PC-9 (cell line): Measurements from ENCODE around the gene PPP1R16B. TPM values are rescaled to one million over a fixed set of nuclear protein-coding genes. Genes with fewer than 3 reads are reported as not detected.

Source experiments
- BruUV-seq: library from RNA; stranded (reverse); fragments of 400-500 nt; replicated peaks from 2 replicates; lab custom pipeline; 2021; lab: Mats Ljungman, UMichigan
- CTCF ChIA-PET: fragments of 300-600 bp; sonication (Branson Sonifier 250); formaldehyde crosslinking; loops from one replicate; lab custom pipeline; 2022; ENCODE audit warnings: antibody characterized with exemption; lab: Charles Lee
- POLR2A ChIA-PET: fragments of 300-600 bp; sonication (Branson Sonifier 250); formaldehyde crosslinking; loops from one replicate; lab custom pipeline; 2022; ENCODE audit warnings: antibody characterized with exemption; ENCODE audit not compliant: unreplicated experiment; lab: Charles Lee
- DNase-seq, 2 experiments: peaks; one replicate each; pipeline versions ENCODE4 v3.0.0 to v3.0.0-alpha.2; 2015 to 2022; ENCODE audit warnings: mixed read lengths in 1 of 2
- H2AFZ ChIP-seq: fragments of 200-600 bp; sonication (generic); 2 replicates; pipeline ENCODE4 v1.8.1; 2017; ENCODE audit warnings: antibody characterized with exemption
- H3F3A ChIP-seq: fragments of 200-600 bp; sonication (generic); 2 replicates; pipeline ENCODE4 v1.8.1; 2017; ENCODE audit warnings: antibody characterized with exemption, mild to moderate bottlenecking, low read depth; ENCODE audit not compliant: insufficient read depth
- H3K27ac ChIP-seq: fragments of 200-600 bp; sonication (generic); 2 replicates; pipeline ENCODE4 v1.6.1; 2016; ENCODE audit warnings: mixed run types
- H3K27me3 ChIP-seq: fragments of 200-600 bp; sonication (generic); 2 replicates; pipeline ENCODE4 v1.6.1; 2016; ENCODE audit warnings: low read depth, mixed run types; ENCODE audit not compliant: insufficient read depth
- H3K36me3 ChIP-seq: fragments of 200-600 bp; sonication (generic); 2 replicates; pipeline ENCODE4 v1.6.1; 2016; ENCODE audit warnings: low read depth, mixed run types
- H3K4me1 ChIP-seq: fragments of 200-600 bp; sonication (generic); replicated peaks from 2 replicates; pipeline ENCODE4 v1.6.1; 2016; ENCODE audit warnings: mixed run types; ENCODE audit not compliant: insufficient read depth
- H3K4me2 ChIP-seq: fragments of 200-600 bp; sonication (generic); 2 replicates; pipeline ENCODE4 v1.6.1; 2017; ENCODE audit warnings: mixed run types
- H3K4me3 ChIP-seq: fragments of 200-600 bp; sonication (generic); 2 replicates; pipeline ENCODE4 v1.6.1; 2016; ENCODE audit warnings: mixed run types
- H3K79me2 ChIP-seq: fragments of 200-600 bp; sonication (generic); 2 replicates; pipeline ENCODE4 v1.6.1; 2017; ENCODE audit warnings: low read depth, mixed run types
- H3K9me2 ChIP-seq: fragments of 200-600 bp; sonication (generic); 2 replicates; pipeline ENCODE4 v1.8.1; 2017; ENCODE audit warnings: mild to moderate bottlenecking; ENCODE audit not compliant: insufficient read depth
- H3K9me3 ChIP-seq: fragments of 200-600 bp; sonication (generic); 2 replicates; pipeline ENCODE4 v1.8.1; 2016; ENCODE audit warnings: low read depth; ENCODE audit not compliant: insufficient read depth
- H4K20me1 ChIP-seq: fragments of 200-600 bp; sonication (generic); 2 replicates; pipeline ENCODE4 v1.8.1; 2017; ENCODE audit not compliant: insufficient read depth
- EZH2 ChIP-seq: fragments of 200-600 bp; sonication (generic); IDR thresholded peaks from 2 replicates; pipeline ENCODE4 v1.8.0; 2017; ENCODE audit warnings: antibody characterized with exemption, low read depth
- intact Hi-C: fragments of 100-400 bp; cut with micrococcal nuclease; formaldehyde crosslinking; loops from one replicate; pipeline ENCODE4 v1.10.0; 2022; ENCODE audit not compliant: unreplicated experiment
- total RNA-seq: library from RNA; stranded (reverse); gene quantifications from 2 replicates; pipeline ENCODE4 v1.2.3, GENCODE V29; 2021
- TF ChIP-seq, protein P1 (sequence below): fragments of 200-600 bp; sonication (generic); conservative IDR thresholded peaks from 2 replicates; pipeline ENCODE4 v1.6.1; 2017; ENCODE audit warnings: mixed run types, antibody characterized with exemption, mild to moderate bottlenecking, moderate library complexity

PPP1R16B gene
- total RNA-seq, 1 experiment from 2014 or later: not detected

DNA sequence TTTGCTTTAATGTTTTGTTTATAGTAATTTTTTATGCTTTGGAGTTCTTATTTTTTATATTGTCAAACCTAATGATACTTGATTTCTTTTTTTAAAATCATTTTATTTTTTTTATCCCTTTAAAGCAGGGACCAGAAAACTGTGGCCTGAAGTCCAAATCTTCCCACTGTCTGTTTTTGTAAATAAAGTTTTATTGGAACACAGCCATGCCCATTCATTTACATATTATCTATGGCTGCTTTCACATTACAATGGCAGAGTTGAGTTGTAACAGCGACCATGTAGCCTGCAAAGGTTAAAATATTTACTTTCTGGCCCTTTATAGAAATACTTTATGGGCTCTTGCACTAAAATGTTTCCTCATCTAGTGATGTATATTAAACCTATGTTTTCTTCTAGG is 42.3 kb downstream of the PPP1R16B start:
- TF ChIP-seq EZH2: no peak
- TF ChIP-seq, protein P1, sequence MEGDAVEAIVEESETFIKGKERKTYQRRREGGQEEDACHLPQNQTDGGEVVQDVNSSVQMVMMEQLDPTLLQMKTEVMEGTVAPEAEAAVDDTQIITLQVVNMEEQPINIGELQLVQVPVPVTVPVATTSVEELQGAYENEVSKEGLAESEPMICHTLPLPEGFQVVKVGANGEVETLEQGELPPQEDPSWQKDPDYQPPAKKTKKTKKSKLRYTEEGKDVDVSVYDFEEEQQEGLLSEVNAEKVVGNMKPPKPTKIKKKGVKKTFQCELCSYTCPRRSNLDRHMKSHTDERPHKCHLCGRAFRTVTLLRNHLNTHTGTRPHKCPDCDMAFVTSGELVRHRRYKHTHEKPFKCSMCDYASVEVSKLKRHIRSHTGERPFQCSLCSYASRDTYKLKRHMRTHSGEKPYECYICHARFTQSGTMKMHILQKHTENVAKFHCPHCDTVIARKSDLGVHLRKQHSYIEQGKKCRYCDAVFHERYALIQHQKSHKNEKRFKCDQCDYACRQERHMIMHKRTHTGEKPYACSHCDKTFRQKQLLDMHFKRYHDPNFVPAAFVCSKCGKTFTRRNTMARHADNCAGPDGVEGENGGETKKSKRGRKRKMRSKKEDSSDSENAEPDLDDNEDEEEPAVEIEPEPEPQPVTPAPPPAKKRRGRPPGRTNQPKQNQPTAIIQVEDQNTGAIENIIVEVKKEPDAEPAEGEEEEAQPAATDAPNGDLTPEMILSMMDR: no peak
- Histone ChIP-seq H3K4me1 (no peaks in the 10 kb centered on the region), H3K4me2 (no peak overlapping the region), H4K20me1 (no peaks in the 10 kb centered on the region), H3K9me2 (no peaks in the 10 kb centered on the region), H3K9me3 (no peaks in the 10 kb centered on the region), H2AFZ (no peak overlapping the region), H3K36me3 (no peaks in the 10 kb centered on the region), H3K27me3 (peaks cover 41% of the 10 kb centered on the region; the same call in 1 of the 2 replicates), H3F3A (no peaks in the 10 kb centered on the region), H3K27ac (no peak overlapping the region), H3K79me2 (no peaks in the 10 kb centered on the region), H3K4me3 (no peak overlapping the region)
- no TSS peak for BruUV-seq
- CTCF ChIA-PET: no interaction called here
- POLR2A ChIA-PET: no interaction called here
- no peak for DNase-seq
- intact Hi-C loops: no loop called here

DNA sequence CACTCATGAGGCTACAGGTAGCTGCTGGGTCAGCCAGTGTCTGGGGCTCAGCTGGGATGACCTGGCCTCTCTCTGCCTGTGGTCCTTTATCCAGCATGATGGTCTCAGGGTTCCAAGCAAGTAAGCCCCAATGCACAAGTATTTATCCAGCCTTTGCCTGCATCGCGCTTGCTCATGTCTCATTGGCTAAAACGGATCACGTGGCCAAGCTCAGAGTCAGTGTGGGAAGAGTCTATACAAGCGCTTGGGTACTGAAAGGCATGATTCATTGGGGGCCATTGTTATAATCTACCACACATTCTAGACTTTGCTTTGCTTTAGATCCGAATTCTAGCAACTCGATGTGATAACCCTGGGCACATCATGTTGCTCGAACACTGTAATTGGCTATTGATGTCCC is 48.3 kb downstream of the PPP1R16B start:
- no peaks in the 10 kb centered on the region for H3F3A ChIP-seq
- no peaks in the 10 kb centered on the region for H3K36me3 ChIP-seq
- H2AFZ ChIP-seq: no peak overlapping the region
- H3K4me3 ChIP-seq: no peak overlapping the region
- BruUV-seq: no TSS peak
- POLR2A ChIA-PET: no interaction called here
- H3K27ac ChIP-seq: no peak overlapping the region
- H3K9me3 ChIP-seq: no peaks in the 10 kb centered on the region
- H3K4me2 ChIP-seq: no peak overlapping the region
- intact Hi-C loops: no loop called here
- H3K4me1 ChIP-seq: no peaks in the 10 kb centered on the region
- H3K9me2 ChIP-seq: no peaks in the 10 kb centered on the region
- peaks cover 10% of the 10 kb centered on the region; the same call in 1 of the 2 replicates for H3K27me3 ChIP-seq
- H4K20me1 ChIP-seq: no peaks in the 10 kb centered on the region
- DNase-seq: no peak
- no peaks in the 10 kb centered on the region for H3K79me2 ChIP-seq
- CTCF ChIA-PET: no interaction called here
- TF ChIP-seq, protein P1: no peak
- no peak for TF ChIP-seq EZH2

DNA sequence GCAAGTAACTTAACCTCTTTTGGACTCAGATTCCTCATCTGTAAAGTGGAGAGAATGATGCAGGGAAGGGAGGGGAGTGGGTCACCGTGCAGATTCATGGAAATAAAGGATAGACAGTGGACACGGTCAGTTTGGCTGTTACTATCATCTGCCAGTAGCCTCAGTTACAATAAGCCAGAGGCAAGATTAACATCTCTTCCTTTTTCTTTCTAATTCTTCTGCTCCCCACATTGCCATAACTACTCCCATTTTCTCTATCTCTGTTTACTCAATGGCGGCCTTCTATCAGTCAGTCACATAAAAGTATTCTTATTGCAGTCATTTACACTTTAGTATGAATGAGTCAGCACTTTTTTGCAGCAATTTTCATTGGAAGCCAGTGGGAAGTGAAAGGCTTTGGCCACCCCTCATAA is 49.2 kb downstream of the PPP1R16B start:
- no peak for DNase-seq
- Histone ChIP-seq H2AFZ (no peak overlapping the region), H4K20me1 (no peaks in the 10 kb centered on the region), H3F3A (no peaks in the 10 kb centered on the region), H3K27ac (no peak overlapping the region), H3K4me1 (no peaks in the 10 kb centered on the region), H3K79me2 (no peaks in the 10 kb centered on the region), H3K9me2 (no peaks in the 10 kb centered on the region), H3K27me3 (peaks cover 10% of the 10 kb centered on the region; the same call in 1 of the 2 replicates), H3K4me3 (no peak overlapping the region), H3K36me3 (no peaks in the 10 kb centered on the region), H3K9me3 (no peaks in the 10 kb centered on the region), H3K4me2 (no peak overlapping the region)
- no peak for TF ChIP-seq EZH2
- TF ChIP-seq, protein P1: no peak
- no TSS peak for BruUV-seq
- ChIA-PET CTCF (no interaction called here), POLR2A (no interaction called here)
- intact Hi-C loops: no loop called here
